HEK293 (cell line): ENCODE measurements around the gene TMEM213.

Experiments
- CTCF ChIA-PET: fragments of 350-600 bp; formaldehyde crosslinking; extraction: SDS; loops from one replicate; lab custom pipeline; 2021; ENCODE audit warnings: antibody characterized with exemption; lab: Yijun Ruan, JAX
- POLR2A ChIA-PET: fragments of 300-600 bp; formaldehyde crosslinking; extraction: SDS; loops from one replicate; lab custom pipeline; 2020; ENCODE audit warnings: antibody characterized with exemption, inconsistent platforms; lab: Yijun Ruan, JAX
- H3K27ac ChIP-seq: fragments of 200-500 bp; sonication (Bioruptor generic); 2 replicates; pipeline ENCODE4 v1.5.1; 2014; ENCODE audit warnings: low read depth, low read length, control low read depth, inconsistent platforms; ENCODE audit errors: extremely low read depth
- H3K36me3 ChIP-seq, 2 experiments: fragments of 200-500 bp in 1 of 2; sonication (Bioruptor generic) in 1 of 2; 1 replicate in 1 of 2; 2 replicates in 1 of 2; pipeline ENCODE4 v1.5.1; 2014 to 2017; ENCODE audit warnings: inconsistent platforms in 2 of 2, low read length in 2 of 2; ENCODE audit not compliant: control insufficient read depth in 2 of 2, insufficient read depth in 1 of 2
- H3K4me1 ChIP-seq: fragments of 200-500 bp; sonication (Bioruptor generic); 2 replicates; pipeline ENCODE4 v1.5.1; 2014; ENCODE audit warnings: mild to moderate bottlenecking, low read length, inconsistent platforms; ENCODE audit not compliant: control insufficient read depth, insufficient read depth
- H3K4me3 ChIP-seq: 2 replicates; pipeline ENCODE4 v1.5.1; 2011; ENCODE audit warnings: low read depth, mild to moderate bottlenecking, control low read depth, low read length, moderate library complexity
- H3K9me3 ChIP-seq: fragments of 200-500 bp; sonication (Bioruptor generic); 2 replicates; pipeline ENCODE4 v1.5.1; 2014; ENCODE audit warnings: low read depth, low read length, inconsistent platforms; ENCODE audit not compliant: control insufficient read depth, insufficient read depth
- HIC1 ChIP-seq: fragments of 450-650 bp; formaldehyde crosslinking; IDR thresholded peaks from 2 replicates; pipeline ENCODE4 v1.5.1; 2016; ENCODE audit warnings: missing biosample characterization, missing genetic modification characterization
- KLF1 ChIP-seq: fragments of 450-650 bp; formaldehyde crosslinking; IDR thresholded peaks from 2 replicates; pipeline ENCODE4 v1.5.1; 2016; ENCODE audit warnings: missing biosample characterization, missing genetic modification characterization
- KLF8 ChIP-seq: fragments of 450-650 bp; formaldehyde crosslinking; IDR thresholded peaks from 2 replicates; pipeline ENCODE4 v1.5.1; 2016; ENCODE audit warnings: missing biosample characterization, missing genetic modification characterization
- SP7 ChIP-seq: fragments of 450-650 bp; formaldehyde crosslinking; IDR thresholded peaks from 2 replicates; pipeline ENCODE4 v1.5.1; 2016; ENCODE audit warnings: missing biosample characterization, missing genetic modification characterization
- YY1 ChIP-seq: fragments of 450-650 bp; formaldehyde crosslinking; IDR thresholded peaks from 2 replicates; pipeline ENCODE4 v1.5.1; 2018; ENCODE audit warnings: missing biosample characterization, missing genetic modification characterization
- ZBTB8A ChIP-seq: fragments of 450-650 bp; formaldehyde crosslinking; IDR thresholded peaks from 2 replicates; pipeline ENCODE4 v1.5.1; 2016; ENCODE audit warnings: missing biosample characterization, missing genetic modification characterization
- ZFP69B ChIP-seq: fragments of 450-650 bp; formaldehyde crosslinking; IDR thresholded peaks from 2 replicates; pipeline ENCODE4 v1.5.1; 2016; ENCODE audit warnings: missing biosample characterization, missing genetic modification characterization
- ZNF138 ChIP-seq: fragments of 450-650 bp; formaldehyde crosslinking; IDR thresholded peaks from 2 replicates; pipeline ENCODE4 v1.5.1; 2016; ENCODE audit warnings: missing biosample characterization, missing genetic modification characterization, borderline replicate concordance
- ZNF2 ChIP-seq: fragments of 450-650 bp; formaldehyde crosslinking; IDR thresholded peaks from 2 replicates; pipeline ENCODE4 v1.5.1; 2016; ENCODE audit warnings: missing biosample characterization, missing genetic modification characterization
- ZNF274 ChIP-seq, 2 experiments: fragments of 200-500 bp in 1 of 2; fragments of 450-650 bp in 1 of 2; sonication (Bioruptor generic) in 1 of 2; formaldehyde crosslinking in 1 of 2; IDR thresholded peaks; 2 replicates each; pipeline versions ENCODE4 v1.5.1 to v1.6.1; 2014 to 2016; ENCODE audit warnings: borderline replicate concordance in 1 of 2, inconsistent platforms in 1 of 2, low read length in 1 of 2, missing biosample characterization in 1 of 2, missing genetic modification characterization in 1 of 2
- ZNF292 ChIP-seq: fragments of 450-650 bp; formaldehyde crosslinking; IDR thresholded peaks from 2 replicates; pipeline ENCODE4 v1.5.1; 2016; ENCODE audit warnings: low read depth, missing biosample characterization, missing genetic modification characterization, borderline replicate concordance
- ZNF394 ChIP-seq: fragments of 450-650 bp; formaldehyde crosslinking; IDR thresholded peaks from 2 replicates; pipeline ENCODE4 v1.5.1; 2016; ENCODE audit warnings: missing biosample characterization, missing genetic modification characterization, mild to moderate bottlenecking, moderate library complexity, borderline replicate concordance
- ZNF585B ChIP-seq: fragments of 450-650 bp; formaldehyde crosslinking; IDR thresholded peaks from 2 replicates; pipeline ENCODE4 v1.5.1; 2016; ENCODE audit warnings: missing biosample characterization, missing genetic modification characterization
- ZNF624 ChIP-seq: fragments of 450-650 bp; formaldehyde crosslinking; IDR thresholded peaks from 2 replicates; pipeline ENCODE4 v1.5.1; 2017; ENCODE audit warnings: missing biosample characterization, missing genetic modification characterization
- ZNF629 ChIP-seq: fragments of 450-650 bp; formaldehyde crosslinking; IDR thresholded peaks from 2 replicates; pipeline ENCODE4 v1.5.1; 2017; ENCODE audit warnings: missing biosample characterization, missing genetic modification characterization
- ZNF658 ChIP-seq: fragments of 450-650 bp; formaldehyde crosslinking; IDR thresholded peaks from 2 replicates; pipeline ENCODE4; 2016; ENCODE audit warnings: missing biosample characterization, missing genetic modification characterization
- ZNF777 ChIP-seq: fragments of 450-650 bp; formaldehyde crosslinking; IDR thresholded peaks from 2 replicates; pipeline ENCODE4 v1.5.1; 2017; ENCODE audit warnings: missing biosample characterization, missing genetic modification characterization, borderline replicate concordance
- TF ChIP-seq, protein P1 (sequence below): fragments of 450-650 bp; formaldehyde crosslinking; IDR thresholded peaks from 2 replicates; pipeline ENCODE4 v1.5.1; 2017; ENCODE audit warnings: missing biosample characterization, missing genetic modification characterization
- TF ChIP-seq, protein P2 (sequence below): fragments of 450-650 bp; formaldehyde crosslinking; IDR thresholded peaks from 2 replicates; pipeline ENCODE4 v1.5.1; 2016; ENCODE audit warnings: missing biosample characterization, missing genetic modification characterization

Gene TMEM213

DNA sequence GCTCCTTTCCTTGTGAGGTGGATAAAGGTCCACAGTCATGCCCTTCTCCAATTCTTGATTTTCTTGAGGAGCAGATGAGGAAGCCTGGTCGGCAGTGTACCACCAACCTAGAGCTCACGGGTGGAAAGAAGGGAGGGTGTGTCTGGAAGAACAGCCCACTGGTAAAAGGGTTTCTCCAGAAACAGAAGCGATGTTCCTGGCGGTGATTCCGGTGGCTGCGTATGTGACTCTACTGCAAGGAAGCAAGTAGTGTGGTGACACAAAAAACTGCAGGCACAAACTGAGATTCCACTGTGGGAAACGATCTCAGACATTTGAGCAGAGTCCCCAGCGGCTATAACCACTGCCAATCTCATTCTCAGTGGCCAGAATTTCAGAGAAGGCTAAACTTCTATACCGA lies 66.1 kb downstream of the TMEM213 start:
- ChIA-PET CTCF (no interaction called here), POLR2A (no interaction called here)
- Histone ChIP-seq H3K27ac (no peak overlapping the region), H3K9me3 (no peaks in the 10 kb centered on the region), H3K4me3 (no peak overlapping the region), H3K36me3 (peaks cover 4 to 38% of the 10 kb centered on the region in 2 experiments), H3K4me1 (no peaks in the 10 kb centered on the region)
- TF ChIP-seq ZNF274 (IDR thresholded peaks at IDR 0.05; ENCODE audit: low read length) (no peak), ZNF274 (tag by site-specific recombination; IDR thresholded peaks at IDR 0.05; ENCODE audit: borderline replicate concordance) (no peak), ZNF624 (no peak), SP7 (tag by site-specific recombination) (no peak), KLF8 (tag by site-specific recombination) (no peak), ZNF138 (tag by site-specific recombination) (no peak), ZBTB8A (no peak), ZNF658 (no peak), ZNF585B (no peak), ZNF292 (no peak), ZFP69B (no peak), ZNF394 (tag by site-specific recombination) (no peak), ZNF629 (tag by site-specific recombination) (no peak), ZNF2 (tag by site-specific recombination) (no peak), KLF1 (tag by site-specific recombination) (no peak), YY1 (tag by site-specific recombination) (no peak)
- TF ChIP-seq, protein P1, sequence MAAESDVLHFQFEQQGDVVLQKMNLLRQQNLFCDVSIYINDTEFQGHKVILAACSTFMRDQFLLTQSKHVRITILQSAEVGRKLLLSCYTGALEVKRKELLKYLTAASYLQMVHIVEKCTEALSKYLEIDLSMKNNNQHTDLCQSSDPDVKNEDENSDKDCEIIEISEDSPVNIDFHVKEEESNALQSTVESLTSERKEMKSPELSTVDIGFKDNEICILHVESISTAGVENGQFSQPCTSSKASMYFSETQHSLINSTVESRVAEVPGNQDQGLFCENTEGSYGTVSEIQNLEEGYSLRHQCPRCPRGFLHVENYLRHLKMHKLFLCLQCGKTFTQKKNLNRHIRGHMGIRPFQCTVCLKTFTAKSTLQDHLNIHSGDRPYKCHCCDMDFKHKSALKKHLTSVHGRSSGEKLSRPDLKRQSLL (tag by site-specific recombination): no peak
- TF ChIP-seq, protein P2, sequence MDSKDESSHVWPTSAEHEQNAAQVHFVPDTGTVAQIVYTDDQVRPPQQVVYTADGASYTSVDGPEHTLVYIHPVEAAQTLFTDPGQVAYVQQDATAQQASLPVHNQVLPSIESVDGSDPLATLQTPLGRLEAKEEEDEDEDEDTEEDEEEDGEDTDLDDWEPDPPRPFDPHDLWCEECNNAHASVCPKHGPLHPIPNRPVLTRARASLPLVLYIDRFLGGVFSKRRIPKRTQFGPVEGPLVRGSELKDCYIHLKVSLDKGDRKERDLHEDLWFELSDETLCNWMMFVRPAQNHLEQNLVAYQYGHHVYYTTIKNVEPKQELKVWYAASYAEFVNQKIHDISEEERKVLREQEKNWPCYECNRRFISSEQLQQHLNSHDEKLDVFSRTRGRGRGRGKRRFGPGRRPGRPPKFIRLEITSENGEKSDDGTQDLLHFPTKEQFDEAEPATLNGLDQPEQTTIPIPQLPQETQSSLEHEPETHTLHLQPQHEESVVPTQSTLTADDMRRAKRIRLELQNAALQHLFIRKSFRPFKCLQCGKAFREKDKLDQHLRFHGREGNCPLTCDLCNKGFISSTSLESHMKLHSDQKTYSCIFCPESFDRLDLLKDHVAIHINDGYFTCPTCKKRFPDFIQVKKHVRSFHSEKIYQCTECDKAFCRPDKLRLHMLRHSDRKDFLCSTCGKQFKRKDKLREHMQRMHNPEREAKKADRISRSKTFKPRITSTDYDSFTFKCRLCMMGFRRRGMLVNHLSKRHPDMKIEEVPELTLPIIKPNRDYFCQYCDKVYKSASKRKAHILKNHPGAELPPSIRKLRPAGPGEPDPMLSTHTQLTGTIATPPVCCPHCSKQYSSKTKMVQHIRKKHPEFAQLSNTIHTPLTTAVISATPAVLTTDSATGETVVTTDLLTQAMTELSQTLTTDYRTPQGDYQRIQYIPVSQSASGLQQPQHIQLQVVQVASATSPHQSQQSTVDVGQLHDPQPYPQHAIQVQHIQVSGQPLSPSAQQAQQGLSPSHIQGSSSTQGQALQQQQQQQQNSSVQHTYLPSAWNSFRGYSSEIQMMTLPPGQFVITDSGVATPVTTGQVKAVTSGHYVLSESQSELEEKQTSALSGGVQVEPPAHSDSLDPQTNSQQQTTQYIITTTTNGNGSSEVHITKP (tag by site-specific recombination): no peak

GRCh38 chr7:138864667-138865066 lies 66.9 kb downstream of the TMEM213 start:
- H3K4me3 ChIP-seq: no peak overlapping the region
- ChIA-PET POLR2A (no interaction called here), CTCF (no interaction called here)
- no peak overlapping the region for H3K27ac ChIP-seq
- TF ChIP-seq HIC1 (tag by site-specific recombination) (0 out of 2 replicates have a peak, but pooled peaks have one; percentile 28), ZNF777 (tag by site-specific recombination) (no peak), KLF1 (tag by site-specific recombination) (peak; percentile 42; the same call in 1 of the 2 replicates)
- H3K36me3 ChIP-seq: peaks cover 4 to 37% of the 10 kb centered on the region in 2 experiments
- no peaks in the 10 kb centered on the region for H3K9me3 ChIP-seq
- H3K4me1 ChIP-seq: no peaks in the 10 kb centered on the region
